ENCODE measurements around the gene BMPR1B.

The BMPR1B gene

GRCh38 chr4:95045429-95045828 lies 287.7 kb downstream of the BMPR1B start:
- TF ChIP-seq CTCF (IDR thresholded peaks at IDR 0.05; ENCODE audit: low read depth, low read length, missing control alignments) = no peak
- H3K27me3 ChIP-seq (replicated peaks) = no peaks in the 10 kb centered on the region
- no peak overlapping the region for H3K4me3 ChIP-seq (ENCODE audit: low read depth, low read length)
- DNase-seq = no peak
- in situ Hi-C loops (cut with HindIII; ENCODE audit: low pct_ligation_motif_present, low sequenced_read_pairs) = no loop called here
- H3K36me3 ChIP-seq (replicated peaks) = no peaks in the 10 kb centered on the region
- H3K27ac ChIP-seq = no peak overlapping the region

- DNase-seq = no peak
- TF ChIP-seq CTCF (IDR thresholded peaks at IDR 0.05; ENCODE audit: low read depth, low read length, missing control alignments) = no peak
These were observed 290.5 kb downstream of the BMPR1B start for GRCh38 chr4:95048296-95048695.

GRCh38 chr4:95049551-95050233 lies 291.9 kb downstream of the BMPR1B start:
- Histone ChIP-seq H3K27me3 (replicated peaks) (no peaks in the 10 kb centered on the region), H3K27ac (no peak overlapping the region), H3K36me3 (replicated peaks) (no peaks in the 10 kb centered on the region), H3K4me3 (ENCODE audit: low read depth, low read length) (no peak overlapping the region)
- no peak for DNase-seq
- TF ChIP-seq CTCF (IDR thresholded peaks at IDR 0.05; ENCODE audit: low read depth, low read length, missing control alignments) = no peak
- in situ Hi-C loops (cut with HindIII; ENCODE audit: low pct_ligation_motif_present, low sequenced_read_pairs) = no loop called here

More at GRCh38 chr4:95048296-95048695, 290.5 kb downstream of the BMPR1B start:
- Histone ChIP-seq H3K27me3 (replicated peaks) (no peaks in the 10 kb centered on the region), H3K27ac (no peak overlapping the region), H3K4me3 (ENCODE audit: low read depth, low read length) (no peak overlapping the region), H3K36me3 (replicated peaks) (no peaks in the 10 kb centered on the region)
- in situ Hi-C loops (cut with HindIII; ENCODE audit: low pct_ligation_motif_present, low sequenced_read_pairs) = no loop called here

- in situ Hi-C loops (cut with HindIII; ENCODE audit: low pct_ligation_motif_present, low sequenced_read_pairs) = no loop called here
- no peaks in the 10 kb centered on the region for H3K27me3 ChIP-seq (replicated peaks)
- TF ChIP-seq CTCF (IDR thresholded peaks at IDR 0.05; ENCODE audit: low read depth, low read length, missing control alignments) = no peak
- no peak overlapping the region for H3K27ac ChIP-seq
- DNase-seq = no peak
- H3K36me3 ChIP-seq (replicated peaks) = no peaks in the 10 kb centered on the region
- peak overlapping the region; percentile 36 for H3K4me3 ChIP-seq (ENCODE audit: low read depth, low read length)
These were observed 293.4 kb downstream of the BMPR1B start for GRCh38 chr4:95050980-95051701.

GRCh38 chr4:95051702-95052020 lies 293.9 kb downstream of the BMPR1B start:
- peak overlapping the region; percentile 36 for H3K4me3 ChIP-seq (ENCODE audit: low read depth, low read length)
- H3K27me3 ChIP-seq (replicated peaks) = no peaks in the 10 kb centered on the region
- DNase-seq = no peak
- in situ Hi-C loops (cut with HindIII; ENCODE audit: low pct_ligation_motif_present, low sequenced_read_pairs) = no loop called here
- no peak for TF ChIP-seq CTCF (IDR thresholded peaks at IDR 0.05; ENCODE audit: low read depth, low read length, missing control alignments)
- H3K36me3 ChIP-seq (replicated peaks) = no peaks in the 10 kb centered on the region
- no peak overlapping the region for H3K27ac ChIP-seq

Measured in brain microvascular endothelial cell (primary cell).